Stimulated activated naive B cell treated with anti-CD40 and anti-IgM and Interleukin-4, amounts not matched to agents 10 μg/mL and 1 μg/mL and 100 μg/mL, for 72 hours (primary cell): Measurements from ENCODE around the gene SAP25.
"Not testable (repeated sequence)": the region's sequence is repeated elsewhere in the genome, so short reads cannot be mapped to it uniquely, and the experiment has no call there.

Experiments used
- ATAC-seq, 2 donors: fragments of 150-1000 bp; cut with Tn5 transposase; replicated peaks; 2 replicates each; pipeline ENCODE4 v1.10.0; 2021; ENCODE audit warnings: moderate library complexity in 1 of 2
- DNase-seq: peaks from one replicate; pipeline ENCODE4 v3.0.0; 2021
- H3K27ac Mint-ChIP-seq: one replicate; pipeline ENCODE4 v1.8.0; 2022; ENCODE audit warnings: mild to moderate bottlenecking, mixed read lengths
- H3K27me3 Mint-ChIP-seq, 2 donors: one replicate each; pipeline ENCODE4 v1.8.0; 2022; ENCODE audit warnings: mixed read lengths in 2 of 2
- H3K36me3 Mint-ChIP-seq, 2 donors: one replicate each; pipeline ENCODE4 v1.8.0; 2022; ENCODE audit warnings: mixed read lengths in 2 of 2, mild to moderate bottlenecking in 1 of 2
- H3K4me1 Mint-ChIP-seq, 2 donors: one replicate each; pipeline ENCODE4 v1.8.0; 2022; ENCODE audit warnings: mixed read lengths in 2 of 2, mild to moderate bottlenecking in 1 of 2
- H3K4me3 Mint-ChIP-seq, 2 donors: one replicate each; pipeline ENCODE4 v1.8.0; 2022; ENCODE audit warnings: mild to moderate bottlenecking in 2 of 2, mixed read lengths in 2 of 2, moderate library complexity in 1 of 2
- H3K9me3 Mint-ChIP-seq, 2 donors: one replicate each; pipeline ENCODE4 v1.8.0; 2022; ENCODE audit warnings: mixed read lengths in 2 of 2, mild to moderate bottlenecking in 1 of 2

Gene SAP25

GRCh38 chr7:100535982-100536381 is 37.7 kb downstream of the SAP25 start:
- H3K36me3 Mint-ChIP-seq, H3K27me3 Mint-ChIP-seq, H3K9me3 Mint-ChIP-seq, DNase-seq, H3K27ac Mint-ChIP-seq, H3K4me3 Mint-ChIP-seq, ATAC-seq: not testable (repeated sequence)
- peaks cover 13 to 26% of the 10 kb centered on the region in 2 donors for H3K4me1 Mint-ChIP-seq

GRCh38 chr7:100532165-100533022 is 41.3 kb downstream of the SAP25 start:
- Mint-ChIP-seq H3K9me3 (no peaks in the 10 kb centered on the region), H3K27me3 (no peaks in the 10 kb centered on the region), H3K4me1 (peaks cover 7 to 8% of the 10 kb centered on the region in 2 donors), H3K4me3 (no peak overlapping the region), H3K36me3 (no peaks in the 10 kb centered on the region), H3K27ac (no peak overlapping the region)
- DNase-seq = no peak
- ATAC-seq = no peak

GRCh38 chr7:100528108-100528866 is 45.4 kb downstream of the SAP25 start:
- not testable (repeated sequence) for H3K27me3 Mint-ChIP-seq, H3K9me3 Mint-ChIP-seq, H3K27ac Mint-ChIP-seq, ATAC-seq, H3K36me3 Mint-ChIP-seq, DNase-seq
- Mint-ChIP-seq H3K4me3 (peak overlapping the region in 1 of 2 donors; percentile 14), H3K4me1 (peaks cover 12 to 19% of the 10 kb centered on the region in 2 donors)

- H3K36me3 Mint-ChIP-seq, H3K27ac Mint-ChIP-seq, ATAC-seq, H3K9me3 Mint-ChIP-seq, H3K4me3 Mint-ChIP-seq, DNase-seq, H3K27me3 Mint-ChIP-seq: not testable (repeated sequence)
- peaks cover 12 to 23% of the 10 kb centered on the region in 2 donors for H3K4me1 Mint-ChIP-seq
These were observed 50.5 kb downstream of the SAP25 start for GRCh38 chr7:100523192-100523591.
